MM.1S (cell line): Measurements from ENCODE around the gene LRCH4.

ENCODE experiments used
- DNase-seq: peaks from one replicate; pipeline ENCODE4 v3.0.0-alpha.2; 2015
- H2AFZ ChIP-seq: fragments of 300-600 bp; sonication (generic); 2 replicates; pipeline ENCODE4 v1.6.0; 2016; ENCODE audit warnings: antibody characterized with exemption, low read length
- H3F3A ChIP-seq: fragments of 300-600 bp; sonication (generic); 2 replicates; pipeline ENCODE4 v1.6.1; 2016; ENCODE audit warnings: mild to moderate bottlenecking, antibody characterized with exemption, low read length, moderate library complexity, mixed read lengths; ENCODE audit not compliant: insufficient read depth
- H3K27ac ChIP-seq: fragments of 300-600 bp; sonication (generic); 2 replicates; pipeline ENCODE4 v1.5.1; 2016; ENCODE audit warnings: mild to moderate bottlenecking, low read length
- H3K27me3 ChIP-seq: fragments of 300-600 bp; sonication (generic); replicated peaks from 2 replicates; pipeline ENCODE4 v1.6.0; 2016; ENCODE audit warnings: low read length; ENCODE audit not compliant: insufficient read depth
- H3K36me3 ChIP-seq: fragments of 300-600 bp; sonication (generic); replicated peaks from 2 replicates; pipeline ENCODE4 v1.6.1; 2016; ENCODE audit warnings: mild to moderate bottlenecking, low read length, mixed read lengths; ENCODE audit not compliant: insufficient read depth
- H3K4me1 ChIP-seq: fragments of 300-600 bp; sonication (generic); 2 replicates; pipeline ENCODE4 v1.6.1; 2016; ENCODE audit warnings: low read length, mixed read lengths
- H3K4me2 ChIP-seq: fragments of 300-600 bp; sonication (generic); 2 replicates; pipeline ENCODE4 v1.6.0; 2016; ENCODE audit warnings: low read depth, low read length
- H3K4me3 ChIP-seq: fragments of 300-600 bp; sonication (generic); 2 replicates; pipeline ENCODE4 v1.5.1; 2016; ENCODE audit warnings: low read length, mixed read lengths
- H3K79me2 ChIP-seq: fragments of 300-600 bp; sonication (generic); 2 replicates; pipeline ENCODE4 v1.6.1; 2016; ENCODE audit warnings: mixed run types, low read length, mixed read lengths
- H3K9ac ChIP-seq: fragments of 300-600 bp; sonication (generic); 2 replicates; pipeline ENCODE4 v1.6.1; 2016; ENCODE audit warnings: low read length, mixed read lengths
- H3K9me2 ChIP-seq: fragments of 300-600 bp; sonication (generic); replicated peaks from 2 replicates; pipeline ENCODE4 v1.6.1; 2016; ENCODE audit warnings: mild to moderate bottlenecking, low read length, mixed read lengths; ENCODE audit not compliant: insufficient read depth
- H3K9me3 ChIP-seq: fragments of 300-600 bp; sonication (generic); replicated peaks from 2 replicates; pipeline ENCODE4 v1.6.1; 2016; ENCODE audit warnings: mild to moderate bottlenecking, low read length, mixed read lengths; ENCODE audit not compliant: insufficient read depth
- H4K20me1 ChIP-seq: fragments of 300-600 bp; sonication (generic); 2 replicates; pipeline ENCODE4 v1.6.1; 2016; ENCODE audit warnings: mild to moderate bottlenecking, low read length, moderate library complexity, mixed read lengths; ENCODE audit not compliant: insufficient read depth
- EZH2 ChIP-seq: fragments of 300-600 bp; sonication (generic); optimal IDR thresholded peaks from 2 replicates; pipeline ENCODE3; 2017; ENCODE audit warnings: low read depth, mild to moderate bottlenecking, antibody characterized with exemption, low read length, mixed read lengths
- EZH2phosphoT487 ChIP-seq: fragments of 300-600 bp; sonication (generic); IDR thresholded peaks from 2 replicates; pipeline ENCODE4 v1.6.1; 2018; ENCODE audit warnings: antibody characterized with exemption, low read length
- TF ChIP-seq, protein P1 (sequence below): fragments of 300-600 bp; sonication (generic); IDR thresholded peaks from 2 replicates; pipeline ENCODE4 v1.5.1; 2016; ENCODE audit warnings: antibody characterized with exemption, low read length, mixed read lengths

The LRCH4 gene

DNA sequence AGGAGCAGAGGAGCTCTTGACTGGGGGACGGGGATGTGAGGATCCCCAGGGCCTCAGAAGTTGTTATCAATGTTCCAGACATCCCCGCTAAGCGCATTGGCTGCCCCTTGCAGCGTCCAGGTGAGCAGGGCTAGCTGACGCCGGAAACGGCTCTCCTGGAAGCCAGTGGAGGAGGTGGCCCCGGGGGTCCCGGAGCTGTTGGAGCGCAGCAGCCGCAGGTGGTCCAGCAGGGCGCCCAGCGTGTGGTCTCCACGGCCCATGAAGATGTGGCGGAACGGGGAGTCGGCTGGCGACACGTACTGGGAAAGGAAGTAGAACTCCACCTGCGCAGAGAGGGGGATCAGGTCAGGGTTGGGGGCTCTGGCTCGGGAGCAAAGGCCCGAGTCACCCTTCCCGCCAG lies 34.9 kb upstream of the LRCH4 start:
- Histone ChIP-seq H3K9me2 (no peaks in the 10 kb centered on the region), H3K9ac (no peak overlapping the region), H4K20me1 (no peaks in the 10 kb centered on the region), H2AFZ (no peak overlapping the region), H3K4me1 (no peaks in the 10 kb centered on the region), H3K9me3 (no peaks in the 10 kb centered on the region), H3K27ac (no peak overlapping the region), H3K4me3 (no peak overlapping the region), H3F3A (no peaks in the 10 kb centered on the region), H3K27me3 (peaks cover 92% of the 10 kb centered on the region), H3K4me2 (no peak overlapping the region), H3K79me2 (no peaks in the 10 kb centered on the region), H3K36me3 (no peaks in the 10 kb centered on the region)
- no peak for DNase-seq
- no peak for TF ChIP-seq EZH2
- TF ChIP-seq, protein P1, sequence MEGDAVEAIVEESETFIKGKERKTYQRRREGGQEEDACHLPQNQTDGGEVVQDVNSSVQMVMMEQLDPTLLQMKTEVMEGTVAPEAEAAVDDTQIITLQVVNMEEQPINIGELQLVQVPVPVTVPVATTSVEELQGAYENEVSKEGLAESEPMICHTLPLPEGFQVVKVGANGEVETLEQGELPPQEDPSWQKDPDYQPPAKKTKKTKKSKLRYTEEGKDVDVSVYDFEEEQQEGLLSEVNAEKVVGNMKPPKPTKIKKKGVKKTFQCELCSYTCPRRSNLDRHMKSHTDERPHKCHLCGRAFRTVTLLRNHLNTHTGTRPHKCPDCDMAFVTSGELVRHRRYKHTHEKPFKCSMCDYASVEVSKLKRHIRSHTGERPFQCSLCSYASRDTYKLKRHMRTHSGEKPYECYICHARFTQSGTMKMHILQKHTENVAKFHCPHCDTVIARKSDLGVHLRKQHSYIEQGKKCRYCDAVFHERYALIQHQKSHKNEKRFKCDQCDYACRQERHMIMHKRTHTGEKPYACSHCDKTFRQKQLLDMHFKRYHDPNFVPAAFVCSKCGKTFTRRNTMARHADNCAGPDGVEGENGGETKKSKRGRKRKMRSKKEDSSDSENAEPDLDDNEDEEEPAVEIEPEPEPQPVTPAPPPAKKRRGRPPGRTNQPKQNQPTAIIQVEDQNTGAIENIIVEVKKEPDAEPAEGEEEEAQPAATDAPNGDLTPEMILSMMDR = no peak
- TF ChIP-seq EZH2phosphoT487 = no peak

DNA sequence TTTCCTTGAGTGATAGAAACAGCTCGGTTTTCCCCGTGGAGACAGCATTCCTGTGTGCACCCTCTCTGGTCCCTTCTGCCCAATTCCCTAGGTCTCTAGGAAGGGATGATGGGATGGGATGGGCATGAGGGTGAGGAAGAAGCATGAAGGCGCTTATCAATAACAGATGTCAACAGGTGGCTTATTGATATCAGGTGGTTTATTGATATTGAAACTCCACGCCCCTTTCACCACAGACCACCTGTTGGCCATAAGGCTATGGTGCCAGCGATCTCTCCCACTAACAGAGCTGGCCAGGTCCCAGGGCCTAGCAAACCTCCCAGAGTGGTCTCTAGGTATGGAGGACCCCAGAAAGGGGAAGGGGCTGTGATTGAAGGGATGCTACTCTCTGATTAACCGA lies 34.3 kb upstream of the LRCH4 start:
- H4K20me1 ChIP-seq = no peaks in the 10 kb centered on the region
- no peaks in the 10 kb centered on the region for H3K4me1 ChIP-seq
- no peaks in the 10 kb centered on the region for H3K79me2 ChIP-seq
- no peak overlapping the region for H3K4me3 ChIP-seq
- TF ChIP-seq EZH2 = no peak
- no peak for TF ChIP-seq EZH2phosphoT487
- TF ChIP-seq, protein P1 = no peak
- no peak overlapping the region for H2AFZ ChIP-seq
- no peaks in the 10 kb centered on the region for H3K36me3 ChIP-seq
- no peaks in the 10 kb centered on the region for H3K9me3 ChIP-seq
- H3F3A ChIP-seq = no peaks in the 10 kb centered on the region
- no peak for DNase-seq
- no peaks in the 10 kb centered on the region for H3K9me2 ChIP-seq
- H3K4me2 ChIP-seq = no peak overlapping the region
- no peak overlapping the region for H3K9ac ChIP-seq
- peaks cover 92% of the 10 kb centered on the region for H3K27me3 ChIP-seq
- no peak overlapping the region for H3K27ac ChIP-seq

DNA sequence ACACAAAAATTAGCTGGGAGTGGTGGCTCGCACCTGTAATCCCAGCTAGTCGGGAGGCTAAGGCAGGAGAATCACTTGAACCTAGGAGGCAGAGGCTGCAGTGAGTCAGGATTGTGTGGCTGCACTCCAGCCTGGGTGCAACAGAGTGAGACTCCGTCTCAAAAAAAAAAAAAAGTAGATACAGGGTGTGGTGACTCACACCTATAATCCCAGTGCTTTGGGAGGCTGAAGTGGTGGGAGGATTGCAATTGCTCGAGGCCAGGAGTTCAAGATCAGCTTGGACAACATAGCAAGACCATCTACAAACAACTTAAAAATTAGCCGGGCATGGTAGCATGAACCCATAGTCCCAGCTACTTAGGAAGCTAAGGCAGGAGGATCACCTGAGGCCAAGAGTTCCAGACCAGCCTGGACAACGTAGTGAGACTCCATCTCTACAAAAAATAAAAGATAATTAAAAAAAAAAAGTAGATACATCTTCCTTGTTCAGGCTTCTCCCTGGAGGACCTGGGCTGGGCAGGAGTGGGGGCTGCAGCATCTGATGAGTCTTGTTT lies 28.5 kb upstream of the LRCH4 start:
- no peak overlapping the region for H2AFZ ChIP-seq
- H3K4me2 ChIP-seq = no peak overlapping the region
- H4K20me1 ChIP-seq = no peaks in the 10 kb centered on the region
- no peak overlapping the region for H3K27ac ChIP-seq
- H3K79me2 ChIP-seq = no peaks in the 10 kb centered on the region
- no peak overlapping the region for H3K9ac ChIP-seq
- H3F3A ChIP-seq = peaks cover 4% of the 10 kb centered on the region; the same call in 1 of the 2 replicates
- H3K36me3 ChIP-seq = no peaks in the 10 kb centered on the region
- no peak overlapping the region for H3K4me3 ChIP-seq
- H3K9me2 ChIP-seq = no peaks in the 10 kb centered on the region
- no peak for DNase-seq
- no peaks in the 10 kb centered on the region for H3K4me1 ChIP-seq
- no peaks in the 10 kb centered on the region for H3K9me3 ChIP-seq
- TF ChIP-seq, protein P1 = no peak
- no peak for TF ChIP-seq EZH2phosphoT487
- TF ChIP-seq EZH2 = no peak
- H3K27me3 ChIP-seq = peaks cover 80% of the 10 kb centered on the region
